Measurements from ENCODE around the gene PIWIL1. TPM values are rescaled to one million over a fixed set of nuclear protein-coding genes. Genes with fewer than 3 reads are reported as not detected.

PIWIL1 gene
- total RNA-seq, 1 experiment from 2014 or later: not detected

DNA sequence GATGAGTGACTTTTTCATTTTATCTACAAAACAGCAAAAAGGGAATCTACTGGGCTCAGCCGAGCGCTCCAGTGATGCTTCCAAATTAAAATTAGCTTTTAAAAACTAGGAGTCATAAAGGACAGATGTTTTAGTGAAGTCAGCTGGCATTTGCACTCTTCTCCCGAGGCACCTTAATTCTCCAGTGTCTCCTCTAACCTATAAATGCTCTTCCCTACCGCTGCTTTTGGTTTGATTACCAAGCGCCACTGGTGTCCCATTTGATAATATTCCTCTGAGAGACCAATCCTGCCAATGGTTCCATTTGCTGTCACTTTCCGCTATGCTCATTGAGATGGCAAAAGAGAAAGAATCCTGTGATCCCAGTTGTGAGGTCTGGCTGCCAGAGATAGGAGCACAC is 29.3 kb upstream of the PIWIL1 start (continued):
- no peak for TF ChIP-seq TCF7L2 (IDR thresholded peaks at IDR 0.05; ENCODE audit: borderline replicate concordance, extremely low read depth, insufficient read depth, insufficient read length)
- no peak for TF ChIP-seq EGR1 (IDR thresholded peaks at IDR 0.05; ENCODE audit: low read depth)
- TF ChIP-seq, protein P1, sequence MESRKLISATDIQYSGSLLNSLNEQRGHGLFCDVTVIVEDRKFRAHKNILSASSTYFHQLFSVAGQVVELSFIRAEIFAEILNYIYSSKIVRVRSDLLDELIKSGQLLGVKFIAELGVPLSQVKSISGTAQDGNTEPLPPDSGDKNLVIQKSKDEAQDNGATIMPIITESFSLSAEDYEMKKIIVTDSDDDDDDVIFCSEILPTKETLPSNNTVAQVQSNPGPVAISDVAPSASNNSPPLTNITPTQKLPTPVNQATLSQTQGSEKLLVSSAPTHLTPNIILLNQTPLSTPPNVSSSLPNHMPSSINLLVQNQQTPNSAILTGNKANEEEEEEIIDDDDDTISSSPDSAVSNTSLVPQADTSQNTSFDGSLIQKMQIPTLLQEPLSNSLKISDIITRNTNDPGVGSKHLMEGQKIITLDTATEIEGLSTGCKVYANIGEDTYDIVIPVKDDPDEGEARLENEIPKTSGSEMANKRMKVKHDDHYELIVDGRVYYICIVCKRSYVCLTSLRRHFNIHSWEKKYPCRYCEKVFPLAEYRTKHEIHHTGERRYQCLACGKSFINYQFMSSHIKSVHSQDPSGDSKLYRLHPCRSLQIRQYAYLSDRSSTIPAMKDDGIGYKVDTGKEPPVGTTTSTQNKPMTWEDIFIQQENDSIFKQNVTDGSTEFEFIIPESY (IDR thresholded peaks at IDR 0.05; ENCODE audit: extremely low read depth, insufficient replicate concordance, low read length): no peak
- TF ChIP-seq CBX3 (IDR thresholded peaks at IDR 0.05; ENCODE audit: low read depth): no peak
- TF ChIP-seq ZNF274 (IDR thresholded peaks at IDR 0.05; ENCODE audit: low read depth, low read length): no peak
- no peak for TF ChIP-seq ELF1 (IDR thresholded peaks at IDR 0.05; ENCODE audit: borderline replicate concordance, low read depth)
- TF ChIP-seq, protein P2, sequence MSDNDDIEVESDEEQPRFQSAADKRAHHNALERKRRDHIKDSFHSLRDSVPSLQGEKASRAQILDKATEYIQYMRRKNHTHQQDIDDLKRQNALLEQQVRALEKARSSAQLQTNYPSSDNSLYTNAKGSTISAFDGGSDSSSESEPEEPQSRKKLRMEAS (IDR thresholded peaks at IDR 0.05): no peak
- no peak for TF ChIP-seq POLR2A (IDR thresholded peaks at IDR 0.05; ENCODE audit: borderline replicate concordance, extremely low read depth, insufficient read depth, insufficient read length)
- TF ChIP-seq, protein P3, sequence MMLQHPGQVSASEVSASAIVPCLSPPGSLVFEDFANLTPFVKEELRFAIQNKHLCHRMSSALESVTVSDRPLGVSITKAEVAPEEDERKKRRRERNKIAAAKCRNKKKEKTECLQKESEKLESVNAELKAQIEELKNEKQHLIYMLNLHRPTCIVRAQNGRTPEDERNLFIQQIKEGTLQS (IDR thresholded peaks at IDR 0.05): no peak
- no peak for TF ChIP-seq EZH2phosphoT487 (IDR thresholded peaks at IDR 0.05; ENCODE audit: borderline replicate concordance)
- TF ChIP-seq ZFX (IDR thresholded peaks at IDR 0.05): no peak
- TF ChIP-seq FOSL1 (IDR thresholded peaks at IDR 0.05; ENCODE audit: low read depth): no peak

DNA sequence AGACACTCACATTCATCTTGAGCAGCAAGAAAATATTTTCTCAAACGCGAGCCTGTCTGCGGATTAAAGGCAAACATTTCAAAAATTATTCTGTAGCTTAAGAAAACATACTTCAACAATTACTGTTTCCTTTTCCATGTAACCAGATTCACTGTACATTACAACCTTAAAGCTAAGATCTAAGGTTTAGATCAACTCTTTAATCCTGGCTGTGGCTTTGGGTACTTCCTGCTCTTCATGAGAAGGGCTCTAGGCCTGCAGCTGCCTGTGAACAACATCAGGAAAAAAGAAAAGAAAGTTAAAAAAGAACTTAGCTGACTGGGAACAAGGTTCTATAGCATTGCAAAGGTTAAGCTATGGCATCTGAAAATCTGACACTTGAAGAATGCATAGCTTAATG is 21.4 kb upstream of the PIWIL1 start:
- RAD21 ChIA-PET (ENCODE audit: low non-redundant PET in 1 of 2, low total read pairs in 2 of 2, uncharacterized antibody in 2 of 2, unreplicated experiment in 2 of 2): no interaction called here
- POLR2A ChIA-PET: no interaction called here
- no peak overlapping the region for H3K4me3 ChIP-seq (replicated peaks in 1 of 2; ENCODE audit: low read depth in 1 of 2, low read length in 2 of 2)

More for the DNA sequence above, 21.4 kb upstream of the PIWIL1 start:
- TF ChIP-seq EZH2 (IDR thresholded peaks at IDR 0.05) (no peak), POLR2AphosphoS5 (IDR thresholded peaks at IDR 0.05; ENCODE audit: low read depth, low read length) (no peak), JUND (IDR thresholded peaks at IDR 0.05) (no peak), POLR2A (IDR thresholded peaks at IDR 0.05; ENCODE audit: borderline replicate concordance, extremely low read depth, insufficient read depth, insufficient read length) (no peak), TCF7L2 (IDR thresholded peaks at IDR 0.05; ENCODE audit: borderline replicate concordance, extremely low read depth, insufficient read depth, insufficient read length) (no peak), SRF (IDR thresholded peaks at IDR 0.05; ENCODE audit: low read depth) (no peak), SIN3A (IDR thresholded peaks at IDR 0.05; ENCODE audit: low read depth) (no peak), FOSL1 (IDR thresholded peaks at IDR 0.05; ENCODE audit: low read depth) (no peak)
- TF ChIP-seq, protein P3 (IDR thresholded peaks at IDR 0.05): no peak
- Histone ChIP-seq H3K27me3 (ENCODE audit: insufficient read depth, low read length) (no peaks in the 10 kb centered on the region), H3K9me3 (ENCODE audit: control insufficient read depth in 1 of 2, insufficient read depth in 1 of 2, low read depth in 1 of 2, low read length in 2 of 2) (no peaks in the 10 kb centered on the region), H3K4me1 (ENCODE audit: control insufficient read depth in 1 of 2, insufficient read depth in 2 of 2, low read length in 2 of 2) (no peaks in the 10 kb centered on the region), H3K9ac (ENCODE audit: low read length) (no peak overlapping the region), H3K4me2 (ENCODE audit: low read length) (no peak overlapping the region), H4K20me1 (ENCODE audit: insufficient read depth) (no peaks in the 10 kb centered on the region), H3K27ac (ENCODE audit: low read depth, low read length) (no peak overlapping the region), H3K9me2 (ENCODE audit: insufficient read depth) (no peaks in the 10 kb centered on the region), H3K79me2 (ENCODE audit: insufficient read depth, low read length) (no peaks in the 10 kb centered on the region), H2AFZ (ENCODE audit: low read depth, low read length, poor library complexity, severe bottlenecking) (no peak overlapping the region), H3K36me3 (ENCODE audit: control insufficient read depth in 1 of 2, insufficient read depth in 2 of 2, low read length in 2 of 2) (no peaks in the 10 kb centered on the region)
- intact Hi-C loops (cut with micrococcal nuclease): no loop called here
- DNase-seq (ENCODE audit: low read depth, low spot score): no peak
- BruUV-seq (replicated peaks): no TSS peak
- ATAC-seq: no peak
- CTCF ChIA-PET: no interaction called here
